HFFc6 (cell line): Measurements from ENCODE around the gene WDSUB1. TPM values are rescaled to one million over a fixed set of nuclear protein-coding genes. Genes with fewer than 3 reads are reported as not detected.

Experiments used
- DNase-seq: peaks from one replicate; pipeline ENCODE4 v3.0.0-alpha.2; 2018
- H3K27ac Mint-ChIP-seq: 2 replicates; pipeline ENCODE4 v1.8.0; 2020; ENCODE audit warnings: mild to moderate bottlenecking, mixed read lengths
- H3K27me3 Mint-ChIP-seq: 2 replicates; pipeline ENCODE4 v1.8.0; 2021; ENCODE audit warnings: mild to moderate bottlenecking, moderate library complexity, mixed read lengths; ENCODE audit not compliant: insufficient read depth
- H3K36me3 Mint-ChIP-seq: 2 replicates; pipeline ENCODE4 v1.8.0; 2021; ENCODE audit warnings: low read depth, mixed read lengths
- H3K4me1 Mint-ChIP-seq: 2 replicates; pipeline ENCODE4 v1.8.0; 2020; ENCODE audit warnings: low read depth, mixed read lengths
- H3K4me3 Mint-ChIP-seq: 2 replicates; pipeline ENCODE4 v1.8.0; 2020; ENCODE audit warnings: mild to moderate bottlenecking, moderate library complexity, mixed read lengths
- H3K9me3 Mint-ChIP-seq: 2 replicates; pipeline ENCODE4 v1.8.0; 2020; ENCODE audit warnings: mild to moderate bottlenecking, mixed read lengths
- total RNA-seq, 6 experiments: library from RNA; stranded (reverse); fragmentation: NEBNext Ultra II Directional; extraction: Animal tissue kit (Norgen Biotek cat#: 25700); gene quantifications; 2 replicates in 1 of 6; 3 replicates in 5 of 6; pipeline ENCODE4 v1.2.3, GENCODE V29; 2021
- TF ChIP-seq, protein P1 (sequence below): fragments of 200-600 bp; sonication (generic); IDR thresholded peaks from 2 replicates; pipeline ENCODE4 v1.5.0; 2021; ENCODE audit warnings: antibody characterized with exemption, mild to moderate bottlenecking

The WDSUB1 gene
- total RNA-seq, 6 experiments from 2014 or later: 6.1 to 8.9 (median 7.0) TPM

DNA sequence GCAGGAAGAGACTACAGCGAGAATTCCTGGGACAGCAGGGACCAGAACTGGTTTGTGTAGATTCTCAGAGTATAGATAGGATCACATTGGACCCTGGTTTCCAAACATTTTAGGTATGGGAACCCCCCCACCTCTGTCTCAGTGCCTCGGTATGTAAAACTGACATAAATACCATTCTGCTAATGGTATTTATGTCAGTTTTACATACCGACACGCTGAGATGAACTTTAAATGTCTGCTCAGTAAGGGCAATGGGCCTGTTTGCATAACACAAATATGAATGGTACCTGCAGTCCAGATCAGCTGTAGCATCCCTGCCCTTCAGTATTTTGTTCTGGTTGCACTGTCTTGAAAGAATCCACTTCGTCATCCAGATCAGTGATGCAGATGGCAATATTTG, 73.2 kb downstream of the WDSUB1 start:
- Mint-ChIP-seq H3K4me1 (peaks cover 13% of the 10 kb centered on the region), H3K27ac (no peak overlapping the region), H3K27me3 (peaks cover 4% of the 10 kb centered on the region; the same call in 1 of the 2 replicates), H3K4me3 (no peak overlapping the region), H3K9me3 (no peaks in the 10 kb centered on the region), H3K36me3 (peaks cover 23% of the 10 kb centered on the region)
- TF ChIP-seq, protein P1, sequence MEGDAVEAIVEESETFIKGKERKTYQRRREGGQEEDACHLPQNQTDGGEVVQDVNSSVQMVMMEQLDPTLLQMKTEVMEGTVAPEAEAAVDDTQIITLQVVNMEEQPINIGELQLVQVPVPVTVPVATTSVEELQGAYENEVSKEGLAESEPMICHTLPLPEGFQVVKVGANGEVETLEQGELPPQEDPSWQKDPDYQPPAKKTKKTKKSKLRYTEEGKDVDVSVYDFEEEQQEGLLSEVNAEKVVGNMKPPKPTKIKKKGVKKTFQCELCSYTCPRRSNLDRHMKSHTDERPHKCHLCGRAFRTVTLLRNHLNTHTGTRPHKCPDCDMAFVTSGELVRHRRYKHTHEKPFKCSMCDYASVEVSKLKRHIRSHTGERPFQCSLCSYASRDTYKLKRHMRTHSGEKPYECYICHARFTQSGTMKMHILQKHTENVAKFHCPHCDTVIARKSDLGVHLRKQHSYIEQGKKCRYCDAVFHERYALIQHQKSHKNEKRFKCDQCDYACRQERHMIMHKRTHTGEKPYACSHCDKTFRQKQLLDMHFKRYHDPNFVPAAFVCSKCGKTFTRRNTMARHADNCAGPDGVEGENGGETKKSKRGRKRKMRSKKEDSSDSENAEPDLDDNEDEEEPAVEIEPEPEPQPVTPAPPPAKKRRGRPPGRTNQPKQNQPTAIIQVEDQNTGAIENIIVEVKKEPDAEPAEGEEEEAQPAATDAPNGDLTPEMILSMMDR: no peak
- DNase-seq: no peak

DNA sequence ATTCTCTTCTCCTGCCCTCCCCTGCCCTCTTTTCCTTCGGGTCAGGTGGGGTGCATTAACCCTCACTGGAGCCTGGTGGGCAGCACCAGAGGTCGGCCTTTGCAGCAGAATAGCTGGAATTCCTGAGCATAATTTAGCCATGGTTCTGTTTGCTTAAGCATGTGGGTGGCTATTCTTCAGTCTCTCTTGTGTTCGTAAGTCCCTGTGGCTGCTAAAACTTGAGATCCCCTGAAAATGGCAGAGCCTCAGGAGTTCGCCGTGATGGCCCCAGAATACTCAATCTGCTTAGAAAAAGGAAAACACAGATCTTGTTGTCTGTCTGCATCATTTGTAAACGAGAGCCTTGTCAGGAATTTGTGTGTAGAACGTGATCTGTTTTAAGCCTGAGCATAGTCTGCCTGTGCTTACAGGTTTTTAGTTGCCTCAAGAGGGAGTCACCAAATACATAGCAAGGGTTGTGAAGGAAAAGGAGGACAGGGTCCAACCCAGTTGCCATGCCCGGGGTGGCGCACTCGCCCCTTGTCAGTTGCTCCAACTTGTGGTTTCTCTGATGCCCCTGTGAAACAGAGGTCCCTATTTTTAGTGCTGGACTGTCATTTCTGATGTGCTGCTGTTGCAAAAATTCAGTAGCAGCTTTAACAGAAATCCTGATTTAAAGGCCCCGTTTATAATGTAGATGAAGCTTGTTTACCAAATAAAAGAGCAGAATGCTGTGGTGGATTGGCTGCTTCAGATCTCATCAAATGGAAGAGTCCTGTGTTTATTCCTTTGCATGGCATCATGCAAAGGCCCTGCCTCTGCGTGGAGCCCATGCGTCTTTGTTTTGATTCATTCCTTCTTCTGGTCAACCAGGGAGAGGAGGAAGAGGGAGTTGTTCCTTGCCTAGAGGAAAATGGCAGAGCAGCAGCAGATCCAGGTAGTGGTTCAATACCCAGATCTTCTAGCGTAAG, 74.8 kb downstream of the WDSUB1 start:
- H3K9me3 Mint-ChIP-seq: no peaks in the 10 kb centered on the region
- H3K4me1 Mint-ChIP-seq: peaks cover 13% of the 10 kb centered on the region
- no peak overlapping the region for H3K4me3 Mint-ChIP-seq
- no peak for DNase-seq
- TF ChIP-seq, protein P1: no peak
- peaks cover 26% of the 10 kb centered on the region for H3K36me3 Mint-ChIP-seq
- peak overlapping the region; percentile 9; the same call in 1 of the 2 replicates for H3K27ac Mint-ChIP-seq
- peaks cover 4% of the 10 kb centered on the region; the same call in 1 of the 2 replicates for H3K27me3 Mint-ChIP-seq

GRCh38 chr2:159209341-159210306, 76.9 kb downstream of the WDSUB1 start:
- Mint-ChIP-seq H3K27me3 (peaks cover 4% of the 10 kb centered on the region; the same call in 1 of the 2 replicates), H3K4me3 (no peak overlapping the region), H3K27ac (no peak overlapping the region), H3K9me3 (no peaks in the 10 kb centered on the region), H3K4me1 (peaks cover 13% of the 10 kb centered on the region), H3K36me3 (peaks cover 26% of the 10 kb centered on the region)
- no peak for DNase-seq
- TF ChIP-seq, protein P1: no peak

GRCh38 chr2:159208438-159208837, 78.1 kb downstream of the WDSUB1 start:
- DNase-seq: no peak
- Mint-ChIP-seq H3K4me1 (peaks cover 13% of the 10 kb centered on the region), H3K4me3 (no peak overlapping the region), H3K9me3 (no peaks in the 10 kb centered on the region), H3K36me3 (peaks cover 26% of the 10 kb centered on the region), H3K27me3 (no peaks in the 10 kb centered on the region; the same call in 1 of the 2 replicates), H3K27ac (no peak overlapping the region)
- TF ChIP-seq, protein P1: no peak

DNA sequence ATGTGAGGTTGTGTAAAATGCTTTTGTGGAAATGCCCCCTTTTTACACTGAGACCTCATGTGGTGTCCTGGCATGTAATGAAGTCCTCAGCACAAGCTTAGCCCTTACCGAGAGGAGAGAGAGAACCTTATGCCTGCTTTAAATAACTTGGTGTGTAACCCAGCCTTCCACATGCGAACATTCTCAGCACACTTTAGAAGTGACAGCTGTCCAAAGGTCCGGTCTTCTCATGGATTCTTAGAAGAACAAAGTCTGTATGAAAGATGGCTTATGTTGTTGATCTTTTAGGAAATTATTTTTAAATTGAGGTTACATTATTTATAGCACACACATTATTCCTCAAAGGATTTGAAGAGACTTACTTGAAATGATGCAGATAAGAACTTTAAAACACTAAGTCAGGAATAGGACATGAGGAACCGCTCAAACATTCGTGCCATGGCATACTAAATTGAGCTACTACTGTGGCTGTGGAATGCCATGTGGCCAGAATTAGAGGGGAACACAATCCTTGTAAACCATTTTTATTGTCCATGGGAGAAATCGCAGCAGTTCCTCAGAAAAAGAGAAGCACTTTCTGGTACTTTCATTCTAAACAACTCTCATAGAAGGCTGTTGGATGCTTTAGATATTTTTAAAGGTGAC, 79.6 kb downstream of the WDSUB1 start:
- Mint-ChIP-seq H3K36me3 (peaks cover 22% of the 10 kb centered on the region), H3K9me3 (no peaks in the 10 kb centered on the region), H3K27ac (no peak overlapping the region), H3K27me3 (no peaks in the 10 kb centered on the region; the same call in 1 of the 2 replicates), H3K4me3 (no peak overlapping the region), H3K4me1 (peaks cover 23% of the 10 kb centered on the region)
- no peak for DNase-seq
- TF ChIP-seq, protein P1: no peak
